Caco-2 (cell line): Measurements from ENCODE around the gene LIME1. TPM values are rescaled to one million over a fixed set of nuclear protein-coding genes. Genes with fewer than 3 reads are reported as not detected.

Source experiments
- BruUV-seq: library from RNA; stranded (reverse); fragments of 400-500 nt; replicated peaks from 2 replicates; lab custom pipeline; 2021; lab: Mats Ljungman, UMichigan
- CTCF ChIA-PET: fragments of 300-600 bp; sonication (Branson Sonifier 250); formaldehyde crosslinking; loops from one replicate; lab custom pipeline; 2022; ENCODE audit warnings: antibody characterized with exemption; lab: Charles Lee
- POLR2A ChIA-PET: fragments of 300-600 bp; sonication (Branson Sonifier 250); formaldehyde crosslinking; loops from one replicate; lab custom pipeline; 2022; ENCODE audit warnings: antibody characterized with exemption; lab: Charles Lee
- DNase-seq, 2 experiments: peaks; one replicate each; pipeline versions ENCODE4 v3.0.0 to v3.0.0-alpha.2; 2020 to 2022
- H3K27me3 ChIP-seq: replicated peaks from 2 replicates; pipeline ENCODE4 v1.6.0; 2011; ENCODE audit warnings: low read length; ENCODE audit not compliant: control insufficient read depth, insufficient read depth
- H3K36me3 ChIP-seq: 2 replicates; pipeline ENCODE4 v1.5.1; 2011; ENCODE audit warnings: low read length; ENCODE audit not compliant: control insufficient read depth, insufficient read depth
- H3K4me1 ChIP-seq: fragments of 250-450 bp; sonication (Bioruptor Pico); 2 replicates; pipeline ENCODE4 v1.5.1; 2020; ENCODE audit warnings: mild to moderate bottlenecking
- H3K4me3 ChIP-seq: 2 replicates; pipeline ENCODE4 v1.5.1; 2011; ENCODE audit warnings: low read depth, mild to moderate bottlenecking, control low read depth, low read length
- H3K9me3 ChIP-seq: fragments of 250-450 bp; sonication (Bioruptor Pico); 2 replicates; pipeline ENCODE4 v1.5.1; 2020; ENCODE audit warnings: mild to moderate bottlenecking, moderate library complexity
- H3K27ac Mint-ChIP-seq: one replicate; pipeline ENCODE4 v1.8.0; 2022; ENCODE audit warnings: mixed read lengths; ENCODE audit not compliant: unreplicated experiment
- H3K27me3 Mint-ChIP-seq: one replicate; pipeline ENCODE4 v1.8.0; 2022; ENCODE audit warnings: mixed read lengths; ENCODE audit not compliant: insufficient read depth, unreplicated experiment
- H3K36me3 Mint-ChIP-seq: one replicate; pipeline ENCODE4 v1.8.0; 2022; ENCODE audit warnings: mild to moderate bottlenecking, mixed read lengths; ENCODE audit not compliant: insufficient read depth, unreplicated experiment
- H3K4me1 Mint-ChIP-seq: one replicate; pipeline ENCODE4 v1.8.0; 2022; ENCODE audit warnings: low read depth, mixed read lengths; ENCODE audit not compliant: unreplicated experiment
- H3K4me3 Mint-ChIP-seq: one replicate; pipeline ENCODE4 v1.8.0; 2022; ENCODE audit warnings: mild to moderate bottlenecking, moderate library complexity, mixed read lengths; ENCODE audit not compliant: unreplicated experiment
- H3K9me3 Mint-ChIP-seq: one replicate; pipeline ENCODE4 v1.8.0; 2022; ENCODE audit warnings: mixed read lengths; ENCODE audit not compliant: unreplicated experiment
- CTCF ChIP-seq, 2 experiments: fragments of 200-600 bp in 1 of 2; IDR thresholded peaks; 1 replicate in 1 of 2; 2 replicates in 1 of 2; pipeline versions ENCODE4 v1.5.1 to v1.8.0; 2011 to 2022; ENCODE audit warnings: antibody characterized with exemption in 1 of 2, control low read depth in 1 of 2, inconsistent platforms in 1 of 2, low read depth in 1 of 2, low read length in 1 of 2, mild to moderate bottlenecking in 1 of 2, moderate library complexity in 1 of 2; ENCODE audit not compliant: insufficient read depth in 1 of 2, severe bottlenecking in 1 of 2, unreplicated experiment in 1 of 2
- intact Hi-C: fragments of 100-400 bp; cut with micrococcal nuclease; formaldehyde crosslinking; loops from one replicate; pipeline ENCODE4 v1.10.0; 2022; ENCODE audit not compliant: unreplicated experiment
- total RNA-seq: library from RNA; stranded (reverse); gene quantifications from 2 replicates; pipeline ENCODE4 v1.2.3, GENCODE V29; 2022

The LIME1 gene
- total RNA-seq, 1 experiment from 2014 or later: 18.8 TPM

DNA sequence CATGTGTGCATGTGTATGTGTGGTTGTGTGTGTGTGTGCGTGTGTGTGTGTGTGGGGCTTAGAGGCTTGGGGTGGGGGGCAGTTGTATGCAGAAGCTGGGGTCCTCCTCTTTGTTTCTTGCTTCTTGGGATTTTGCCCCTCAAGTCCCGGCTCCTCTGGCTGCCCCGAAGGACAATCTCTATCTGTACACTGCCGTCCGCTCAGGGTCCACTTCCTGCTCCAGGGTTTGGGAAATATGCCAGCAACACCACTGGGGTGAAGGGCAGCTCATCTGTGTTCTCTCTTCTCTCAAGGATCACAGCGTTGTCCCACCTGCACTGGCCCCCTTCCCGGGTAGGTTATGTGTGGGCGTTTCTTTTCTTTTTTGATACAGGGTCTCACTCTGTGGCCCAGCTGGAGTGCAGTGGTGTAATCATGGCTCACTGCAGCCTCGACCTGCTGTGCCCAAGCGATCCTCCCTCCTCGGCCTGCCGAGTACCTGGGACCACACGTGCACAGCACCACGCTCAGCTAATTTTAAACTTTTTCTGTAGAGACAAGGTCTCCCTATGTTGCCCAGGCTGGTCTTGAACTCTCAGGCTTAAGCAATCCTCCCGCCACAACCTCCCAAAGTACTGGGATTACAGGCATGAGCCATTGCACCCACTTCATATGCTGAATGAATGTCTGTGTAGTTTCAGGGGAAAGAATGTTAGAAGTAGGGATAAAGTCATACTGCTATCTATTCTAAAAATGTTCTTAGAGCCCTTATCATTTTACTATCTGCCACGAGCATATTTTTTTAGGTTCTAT lies 28.8 kb downstream of the LIME1 start:
- H3K4me3 Mint-ChIP-seq: no peak overlapping the region

GRCh38 chr20:63765902-63766301 lies 29.4 kb downstream of the LIME1 start:
- no peaks in the 10 kb centered on the region for H3K36me3 ChIP-seq
- Mint-ChIP-seq H3K4me1 (no peaks in the 10 kb centered on the region), H3K9me3 (no peaks in the 10 kb centered on the region), H3K4me3 (no peak overlapping the region), H3K27ac (no peak overlapping the region), H3K36me3 (no peaks in the 10 kb centered on the region), H3K27me3 (no peaks in the 10 kb centered on the region)
- no peaks in the 10 kb centered on the region for H3K9me3 ChIP-seq
- POLR2A ChIA-PET: no interaction called here
- H3K27me3 ChIP-seq: no peaks in the 10 kb centered on the region
- H3K4me3 ChIP-seq: no peak overlapping the region
- TF ChIP-seq CTCF (IDR thresholded peaks at IDR 0.05; ENCODE audit: insufficient read depth in 1 of 2, low read depth in 1 of 2, low read length in 1 of 2, severe bottlenecking in 1 of 2, unreplicated experiment in 1 of 2): no peak
- CTCF ChIA-PET: interaction anchor here (0.7 kb wide), 1 partner anchor 433 kb away, joined by 4 read pairs; no protein-coding TSS in a partner anchor
- H3K4me1 ChIP-seq: no peaks in the 10 kb centered on the region
- DNase-seq: no peak
- intact Hi-C loops: no loop called here
- no TSS peak for BruUV-seq

More for the DNA sequence above, 28.8 kb downstream of the LIME1 start:
- CTCF ChIA-PET: interaction anchor here (0.7 kb wide), 1 partner anchor 323 kb away, joined by 3 read pairs; no protein-coding TSS in a partner anchor
- Histone ChIP-seq H3K36me3 (no peaks in the 10 kb centered on the region), H3K4me1 (no peaks in the 10 kb centered on the region), H3K27me3 (no peaks in the 10 kb centered on the region), H3K4me3 (no peak overlapping the region), H3K9me3 (no peaks in the 10 kb centered on the region)
- Mint-ChIP-seq H3K4me1 (no peaks in the 10 kb centered on the region), H3K27me3 (no peaks in the 10 kb centered on the region), H3K36me3 (no peaks in the 10 kb centered on the region), H3K27ac (no peak overlapping the region), H3K9me3 (no peaks in the 10 kb centered on the region)
- intact Hi-C loops: no loop called here
- BruUV-seq: no TSS peak
- POLR2A ChIA-PET: interaction anchor here (0.6 kb wide), 1 partner anchor 219 kb away, joined by 3 read pairs; no protein-coding TSS in a partner anchor
- no peak for DNase-seq
- no peak for TF ChIP-seq CTCF (IDR thresholded peaks at IDR 0.05; ENCODE audit: insufficient read depth in 1 of 2, low read depth in 1 of 2, low read length in 1 of 2, severe bottlenecking in 1 of 2, unreplicated experiment in 1 of 2)

GRCh38 chr20:63766695-63767426 lies 30.4 kb downstream of the LIME1 start:
- ChIA-PET CTCF (interaction anchor here (0.6 to 1.3 kb wide), 2 partner anchors 19 to 272 kb away, joined by 3 to 4 read pairs; no protein-coding TSS in a partner anchor), POLR2A (no interaction called here)
- no peaks in the 10 kb centered on the region for H3K9me3 Mint-ChIP-seq
- H3K4me1 Mint-ChIP-seq: no peaks in the 10 kb centered on the region
- DNase-seq: no peak
- Histone ChIP-seq H3K36me3 (no peaks in the 10 kb centered on the region), H3K4me1 (no peaks in the 10 kb centered on the region), H3K4me3 (no peak overlapping the region), H3K9me3 (no peaks in the 10 kb centered on the region), H3K27me3 (no peaks in the 10 kb centered on the region)
- no peak for TF ChIP-seq CTCF (IDR thresholded peaks at IDR 0.05; ENCODE audit: insufficient read depth in 1 of 2, low read depth in 1 of 2, low read length in 1 of 2, severe bottlenecking in 1 of 2, unreplicated experiment in 1 of 2)
- H3K27ac Mint-ChIP-seq: no peak overlapping the region
- BruUV-seq: no TSS peak
- no peaks in the 10 kb centered on the region for H3K27me3 Mint-ChIP-seq
- H3K4me3 Mint-ChIP-seq: no peak overlapping the region
- intact Hi-C loops: no loop called here
- H3K36me3 Mint-ChIP-seq: no peaks in the 10 kb centered on the region
